NCI-H748 (cell line): Measurements from ENCODE around the gene COX8C.
"Not testable (repeated sequence)": the region's sequence is repeated elsewhere in the genome, so short reads cannot be mapped to it uniquely, and the experiment has no call there.

ENCODE experiments used
- DNase-seq: peaks from one replicate; lab custom pipeline; 2025; ENCODE audit not compliant: unreplicated experiment; lab: John Stamatoyannopoulos, UW

The COX8C gene

GRCh38 chr14:93320489-93320888, 26.5 kb upstream of the COX8C start:
- no peak for DNase-seq

- no peak for DNase-seq
Measured at GRCh38 chr14:93322929-93323599, 23.9 kb upstream of the COX8C start.

GRCh38 chr14:93323600-93324174, 23.3 kb upstream of the COX8C start:
- no peak for DNase-seq

- DNase-seq, result no peak
Measured at GRCh38 chr14:93326196-93326595, 20.8 kb upstream of the COX8C start.

- no peak for DNase-seq
Measured at GRCh38 chr14:93328546-93328945, 18.4 kb upstream of the COX8C start.

- no peak for DNase-seq
Measured at GRCh38 chr14:93329965-93330608, 16.9 kb upstream of the COX8C start.

GRCh38 chr14:93330609-93331000, 16.4 kb upstream of the COX8C start:
- no peak for DNase-seq

GRCh38 chr14:93331002-93331727, 15.8 kb upstream of the COX8C start:
- DNase-seq, result no peak

- DNase-seq, result no peak
Measured at GRCh38 chr14:93331728-93332396, 15.1 kb upstream of the COX8C start.

- peak; percentile 77 for DNase-seq
Measured at GRCh38 chr14:93332397-93332852, 14.6 kb upstream of the COX8C start.

GRCh38 chr14:93332853-93333630, 13.9 kb upstream of the COX8C start, which contains the start of gene BTBD7:
TSS of gene BTBD7 (minus strand) at chr14:93333036. CDS start at chr14:93296051, 36,985 bp downstream.
- peak; percentile 98 for DNase-seq

GRCh38 chr14:93333631-93334103, 13.3 kb upstream of the COX8C start:
- no peak for DNase-seq

- no peak for DNase-seq
Measured at GRCh38 chr14:93337143-93337753, 9.7 kb upstream of the COX8C start.

GRCh38 chr14:93337884-93338283, 9.1 kb upstream of the COX8C start:
- no peak for DNase-seq

GRCh38 chr14:93343266-93343665, 3.7 kb upstream of the COX8C start:
- DNase-seq, result peak; percentile 13

GRCh38 chr14:93343797-93344196, 3.2 kb upstream of the COX8C start:
- peak; percentile 79 for DNase-seq

GRCh38 chr14:93347850-93348249, 868 bp downstream of the COX8C start:
- no peak for DNase-seq

- DNase-seq, result no peak
Measured at GRCh38 chr14:93348292-93348691, 1.3 kb downstream of the COX8C start.

GRCh38 chr14:93354873-93355272, 7.9 kb downstream of the COX8C start:
- DNase-seq, result not testable (repeated sequence)
